ENCODE data around the gene STX5. TPM values are rescaled to one million over a fixed set of nuclear protein-coding genes. Genes with fewer than 3 reads are reported as not detected.
"Not testable (repeated sequence)": the region's sequence is repeated elsewhere in the genome, so short reads cannot be mapped to it uniquely, and the experiment has no call there.

STX5 gene
- total and polyA plus RNA-seq, 9 donors, result 26.8 to 43.2 (median 34.1) TPM

- no peak overlapping the region for H3K4me3 ChIP-seq (ENCODE audit: low read length)
- WGBS (ENCODE audit: insufficient coverage), result 100% methylated on average over 2 of the region's 3 CpGs
- DNase-seq, result no peak
- no peaks in the 10 kb centered on the region for H3K9me3 ChIP-seq (replicated peaks; ENCODE audit: control insufficient read depth, low read depth, low read length)
- H3K27me3 ChIP-seq (ENCODE audit: control insufficient read depth, insufficient read depth, low read length), result no peaks in the 10 kb centered on the region
- H3K27ac ChIP-seq (ENCODE audit: low read length), result no peak overlapping the region
- H3K4me1 ChIP-seq (ENCODE audit: control insufficient read depth, insufficient read depth, low read length), result peaks cover 24% of the 10 kb centered on the region
- H3K36me3 ChIP-seq (ENCODE audit: control insufficient read depth, insufficient read depth, low read length), result no peaks in the 10 kb centered on the region
These were observed 11.6 kb upstream of the STX5 start for GRCh38 chr11:62843466-62843865.

GRCh38 chr11:62842891-62843290 lies 11.0 kb upstream of the STX5 start:
- H3K27me3 ChIP-seq (ENCODE audit: control insufficient read depth, insufficient read depth, low read length); H3K9me3 ChIP-seq (replicated peaks; ENCODE audit: control insufficient read depth, low read depth, low read length); H3K36me3 ChIP-seq (ENCODE audit: control insufficient read depth, insufficient read depth, low read length); DNase-seq; H3K4me3 ChIP-seq (ENCODE audit: low read length): not testable (repeated sequence)
- peaks cover 29% of the 10 kb centered on the region for H3K4me1 ChIP-seq (ENCODE audit: control insufficient read depth, insufficient read depth, low read length)
- H3K27ac ChIP-seq (ENCODE audit: low read length), result peak overlapping the region; percentile 100
- 71% methylated on average over 5 of the region's 9 CpGs for WGBS (ENCODE audit: insufficient coverage)

GRCh38 chr11:62842171-62842741 lies 10.4 kb upstream of the STX5 start:
- WGBS (ENCODE audit: insufficient coverage), result 3% methylated on average over 29 of the region's 30 CpGs
- H3K27ac ChIP-seq (ENCODE audit: low read length), result peak overlapping the region; percentile 100
- H3K9me3 ChIP-seq (replicated peaks; ENCODE audit: control insufficient read depth, low read depth, low read length), result no peaks in the 10 kb centered on the region
- peaks cover 29% of the 10 kb centered on the region for H3K4me1 ChIP-seq (ENCODE audit: control insufficient read depth, insufficient read depth, low read length)
- no peak for DNase-seq
- peaks cover 4% of the 10 kb centered on the region for H3K36me3 ChIP-seq (ENCODE audit: control insufficient read depth, insufficient read depth, low read length)
- H3K4me3 ChIP-seq (ENCODE audit: low read length), result peak overlapping the region; percentile 76
- H3K27me3 ChIP-seq (ENCODE audit: control insufficient read depth, insufficient read depth, low read length), result no peaks in the 10 kb centered on the region

- DNase-seq, result peak; percentile 99
- no peaks in the 10 kb centered on the region for H3K27me3 ChIP-seq (ENCODE audit: control insufficient read depth, insufficient read depth, low read length)
- H3K4me1 ChIP-seq (ENCODE audit: control insufficient read depth, insufficient read depth, low read length), result peaks cover 29% of the 10 kb centered on the region
- H3K36me3 ChIP-seq (ENCODE audit: control insufficient read depth, insufficient read depth, low read length), result peaks cover 5% of the 10 kb centered on the region
- 0% methylated on average over 20 of the region's 33 CpGs for WGBS (ENCODE audit: insufficient coverage)
- H3K4me3 ChIP-seq (ENCODE audit: low read length), result peak overlapping the region; percentile 99
- no peaks in the 10 kb centered on the region for H3K9me3 ChIP-seq (replicated peaks; ENCODE audit: control insufficient read depth, low read depth, low read length)
- H3K27ac ChIP-seq (ENCODE audit: low read length), result peak overlapping the region; percentile 100
These were observed 9.7 kb upstream of the STX5 start for GRCh38 chr11:62841361-62842170.

GRCh38 chr11:62840721-62841360 lies 9.0 kb upstream of the STX5 start:
- 0% methylated on average over 32 of the region's 41 CpGs for WGBS (ENCODE audit: insufficient coverage)

GRCh38 chr11:62839050-62839945 lies 7.4 kb upstream of the STX5 start, which contains the start of gene WDR74:
TSS of gene WDR74 (minus strand) at chr11:62839590. CDS start at chr11:62839570, 20 bp downstream.
- Histone ChIP-seq H3K9me3 (replicated peaks; ENCODE audit: control insufficient read depth, low read depth, low read length) (no peaks in the 10 kb centered on the region), H3K27me3 (ENCODE audit: control insufficient read depth, insufficient read depth, low read length) (no peaks in the 10 kb centered on the region), H3K27ac (ENCODE audit: low read length) (peak within 1 kb of the TSS; percentile 100), H3K4me1 (ENCODE audit: control insufficient read depth, insufficient read depth, low read length) (peaks cover 29% of the 10 kb centered on the region), H3K4me3 (ENCODE audit: low read length) (peak within 1 kb of the TSS; percentile 99), H3K36me3 (ENCODE audit: control insufficient read depth, insufficient read depth, low read length) (peaks cover 27% of the 10 kb centered on the region)
- DNase-seq, result peak; percentile 98
- under 1% methylated on average over 54 of the region's 62 CpGs for WGBS (ENCODE audit: insufficient coverage)

More at GRCh38 chr11:62840721-62841360, 9.0 kb upstream of the STX5 start:
- H3K9me3 ChIP-seq (replicated peaks; ENCODE audit: control insufficient read depth, low read depth, low read length); H3K27me3 ChIP-seq (ENCODE audit: control insufficient read depth, insufficient read depth, low read length): not testable (repeated sequence)
- Histone ChIP-seq H3K27ac (ENCODE audit: low read length) (peak overlapping the region; percentile 100), H3K4me3 (ENCODE audit: low read length) (peak overlapping the region; percentile 99), H3K36me3 (ENCODE audit: control insufficient read depth, insufficient read depth, low read length) (peaks cover 12% of the 10 kb centered on the region), H3K4me1 (ENCODE audit: control insufficient read depth, insufficient read depth, low read length) (peaks cover 29% of the 10 kb centered on the region)
- peak; percentile 76 for DNase-seq

- peaks cover 27% of the 10 kb centered on the region for H3K4me1 ChIP-seq (ENCODE audit: control insufficient read depth, insufficient read depth, low read length)
- H3K36me3 ChIP-seq (ENCODE audit: control insufficient read depth, insufficient read depth, low read length), result peaks cover 38% of the 10 kb centered on the region
- WGBS (ENCODE audit: insufficient coverage), result 97% methylated on average over 3 of the region's 8 CpGs
- no peaks in the 10 kb centered on the region for H3K27me3 ChIP-seq (ENCODE audit: control insufficient read depth, insufficient read depth, low read length)
- H3K27ac ChIP-seq (ENCODE audit: low read length), result no peak overlapping the region
- DNase-seq, result no peak
- no peak overlapping the region for H3K4me3 ChIP-seq (ENCODE audit: low read length)
- H3K9me3 ChIP-seq (replicated peaks; ENCODE audit: control insufficient read depth, low read depth, low read length), result no peaks in the 10 kb centered on the region
These were observed 3.5 kb upstream of the STX5 start for GRCh38 chr11:62835336-62835735.

GRCh38 chr11:62832336-62833234 lies 734 bp upstream of the STX5 start, which contains the start of gene TEX54:
TSS of gene TEX54 (minus strand) at chr11:62832841.
- peak; percentile 56 for DNase-seq
- H3K27me3 ChIP-seq (ENCODE audit: control insufficient read depth, insufficient read depth, low read length), result no peaks in the 10 kb centered on the region

More at GRCh38 chr11:62832336-62833234, 734 bp upstream of the STX5 start, which contains the start of gene TEX54:
- Histone ChIP-seq H3K4me3 (ENCODE audit: low read length) (peak within 1 kb of the TSS; percentile 97), H3K9me3 (replicated peaks; ENCODE audit: control insufficient read depth, low read depth, low read length) (no peaks in the 10 kb centered on the region), H3K36me3 (ENCODE audit: control insufficient read depth, insufficient read depth, low read length) (peaks cover 45% of the 10 kb centered on the region), H3K4me1 (ENCODE audit: control insufficient read depth, insufficient read depth, low read length) (peaks cover 27% of the 10 kb centered on the region), H3K27ac (ENCODE audit: low read length) (peak within 1 kb of the TSS; percentile 100)
- WGBS (ENCODE audit: insufficient coverage), result 8% methylated on average over 34 of the region's 40 CpGs
